SH-SY5Y (cell line): ENCODE measurements around the gene ALAS2.

Experiments
- GATA2 ChIP-seq: IDR thresholded peaks from 2 replicates; pipeline ENCODE4 v1.6.1; 2011; ENCODE audit warnings: mild to moderate bottlenecking, low read depth, low read length
- GATA3 ChIP-seq: IDR thresholded peaks from 2 replicates; pipeline ENCODE4 v1.6.1; 2011; ENCODE audit warnings: low read depth, mild to moderate bottlenecking, low read length, moderate library complexity

DNA sequence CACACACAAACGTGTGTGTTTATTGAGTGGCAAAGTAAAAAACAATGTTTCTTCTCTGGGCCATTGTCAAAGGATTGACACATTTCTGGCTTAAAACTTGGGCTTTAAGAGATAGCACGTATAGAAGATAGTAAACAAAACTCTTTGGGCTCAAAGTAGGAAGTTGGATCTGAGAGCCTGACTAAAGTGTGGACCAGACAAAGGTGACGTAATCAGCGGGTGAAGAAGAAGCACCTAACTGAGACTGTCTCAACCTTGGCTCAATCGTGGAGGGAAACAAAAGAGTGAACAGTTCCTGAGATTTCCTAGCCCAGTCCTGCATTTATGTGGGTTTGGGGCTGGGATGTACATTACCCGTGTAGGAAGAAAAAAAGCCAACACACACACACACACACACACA is 50.4 kb downstream of the ALAS2 start:
- TF ChIP-seq GATA3 (no peak), GATA2 (no peak)
